NCI-H2196 treated with DMSO at 0.1 percent for 48 hours (cell line): ENCODE measurements around the gene HIGD2A.

Source experiments
- DNase-seq: peaks from one replicate; lab custom pipeline; 2025; ENCODE audit not compliant: unreplicated experiment; lab: John Stamatoyannopoulos, UW

The HIGD2A gene

GRCh38 chr5:176368726-176369125, 19.8 kb upstream of the HIGD2A start:
- no peak for DNase-seq

- no peak for DNase-seq
Observed at GRCh38 chr5:176369934-176370711, 18.4 kb upstream of the HIGD2A start.

- DNase-seq = no peak
Observed at GRCh38 chr5:176371621-176372539, 16.7 kb upstream of the HIGD2A start.

GRCh38 chr5:176373100-176373818, 15.3 kb upstream of the HIGD2A start:
- no peak for DNase-seq

GRCh38 chr5:176379881-176380280, 8.7 kb upstream of the HIGD2A start:
- no peak for DNase-seq

- no peak for DNase-seq
Observed at GRCh38 chr5:176381423-176381822, 7.1 kb upstream of the HIGD2A start.

GRCh38 chr5:176381979-176382378, 6.6 kb upstream of the HIGD2A start:
- no peak for DNase-seq

GRCh38 chr5:176382721-176383120, 5.8 kb upstream of the HIGD2A start:
- no peak for DNase-seq

GRCh38 chr5:176383248-176383905, 5.2 kb upstream of the HIGD2A start:
- DNase-seq = no peak

GRCh38 chr5:176383961-176384360, 4.6 kb upstream of the HIGD2A start:
- no peak for DNase-seq

- no peak for DNase-seq
Observed at GRCh38 chr5:176384366-176384930, 4.1 kb upstream of the HIGD2A start.

- no peak for DNase-seq
Observed at GRCh38 chr5:176384991-176385390, 3.6 kb upstream of the HIGD2A start.

- no peak for DNase-seq
Observed at GRCh38 chr5:176386491-176386890, 2.1 kb upstream of the HIGD2A start.

GRCh38 chr5:176387384-176387925, 1.1 kb upstream of the HIGD2A start:
- DNase-seq = no peak

- no peak for DNase-seq
Observed at GRCh38 chr5:176388003-176388443, 528 bp upstream of the HIGD2A start.

GRCh38 chr5:176389135-176390123, 878 bp downstream of the HIGD2A start:
- no peak for DNase-seq

GRCh38 chr5:176391479-176391878, 2.9 kb downstream of the HIGD2A start:
- DNase-seq = no peak

- no peak for DNase-seq
Observed at GRCh38 chr5:176391999-176392398, 3.4 kb downstream of the HIGD2A start.

GRCh38 chr5:176392526-176392925, 4.0 kb downstream of the HIGD2A start:
- DNase-seq = no peak
